Colonic mucosa (tissue), 4 donors: ENCODE measurements around the gene FAAP100. TPM values are rescaled to one million over a fixed set of nuclear protein-coding genes. Genes with fewer than 3 reads are reported as not detected.

Experiments used
- DNase-seq: peaks from one replicate; pipeline ENCODE4 v3.0.0-alpha.2; 2020
- H3K27ac ChIP-seq: fragments of 200-600 bp; one replicate; pipeline ENCODE4 v1.8.0; 2021
- H3K27me3 ChIP-seq: fragments of 200-600 bp; one replicate; pipeline ENCODE4 v1.8.0; 2021
- H3K36me3 ChIP-seq: fragments of 200-600 bp; one replicate; pipeline ENCODE4 v1.8.0; 2021
- H3K4me1 ChIP-seq: fragments of 200-600 bp; one replicate; pipeline ENCODE4 v1.8.0; 2021; ENCODE audit warnings: mild to moderate bottlenecking
- H3K4me3 ChIP-seq: fragments of 200-600 bp; one replicate; pipeline ENCODE4 v1.8.0; 2021
- H3K9ac ChIP-seq, 2 donors: one replicate each; pipeline ENCODE4 v1.7.0; 2013; ENCODE audit warnings: control low read depth in 2 of 2, low read depth in 2 of 2, low read length in 2 of 2
- H3K9me3 ChIP-seq: fragments of 200-600 bp; one replicate; pipeline ENCODE4 v1.8.0; 2021
- CTCF ChIP-seq: fragments of 200-600 bp; IDR thresholded peaks from one replicate; pipeline ENCODE4 v1.8.0; 2022; ENCODE audit warnings: antibody characterized with exemption, mild to moderate bottlenecking
- intact Hi-C: fragments of 100-400 bp; cut with DNase I; formaldehyde crosslinking; loops from one replicate; pipeline ENCODE4 v1.14.1; 2022
- total RNA-seq, 2 donors: library from RNA; stranded (reverse); fragmentation: NEBNext Ultra II Directional in 1 of 2; extraction: Animal tissue kit (Norgen Biotek cat#: 25700) in 1 of 2; gene quantifications; one replicate each; pipeline ENCODE4 v1.2.1, GENCODE V29; 2021
- donor health status: healthy.
- donor health status: DM: no; HTN: no; CAD: no.
- donor health status: DM: no; HTN: no; CAD: no.

Gene FAAP100
- total RNA-seq, 2 donors from 2014 or later: 16.5 to 34.3 TPM

- Histone ChIP-seq H3K36me3 (peaks cover 23% of the 10 kb centered on the region), H3K27ac (no peak overlapping the region)
Measured at GRCh38 chr17:81563861-81564586, 11.9 kb upstream of the FAAP100 start.

GRCh38 chr17:81561494-81561885 lies 9.3 kb upstream of the FAAP100 start:
- H3K4me3 ChIP-seq: no peak overlapping the region
- no peak overlapping the region for H3K27ac ChIP-seq
- intact Hi-C loops: no loop called here
- peaks cover 31% of the 10 kb centered on the region for H3K36me3 ChIP-seq
- DNase-seq: no peak
- TF ChIP-seq CTCF: no peak
- no peaks in the 10 kb centered on the region for H3K27me3 ChIP-seq
- no peaks in the 10 kb centered on the region for H3K9me3 ChIP-seq
- H3K4me1 ChIP-seq: peaks cover 3% of the 10 kb centered on the region
- H3K9ac ChIP-seq: no peak overlapping the region

More at GRCh38 chr17:81563861-81564586, 11.9 kb upstream of the FAAP100 start:
- Histone ChIP-seq H3K9me3 (no peaks in the 10 kb centered on the region), H3K27me3 (no peaks in the 10 kb centered on the region), H3K9ac (no peak overlapping the region), H3K4me3 (no peak overlapping the region), H3K4me1 (peaks cover 14% of the 10 kb centered on the region)
- DNase-seq: no peak
- intact Hi-C loops: no loop called here
- TF ChIP-seq CTCF: no peak

GRCh38 chr17:81558941-81559806 lies 7.0 kb upstream of the FAAP100 start:
- H3K9me3 ChIP-seq: no peaks in the 10 kb centered on the region
- intact Hi-C loops: loop anchor here (5.0 kb wide), 1 partner anchor 38 kb away; no protein-coding TSS in a partner anchor
- DNase-seq: no peak
- no peaks in the 10 kb centered on the region for H3K4me1 ChIP-seq
- no peak overlapping the region for H3K4me3 ChIP-seq
- H3K27me3 ChIP-seq: no peaks in the 10 kb centered on the region
- H3K36me3 ChIP-seq: peaks cover 15% of the 10 kb centered on the region
- no peak overlapping the region for H3K27ac ChIP-seq
- no peak for TF ChIP-seq CTCF
- no peak overlapping the region for H3K9ac ChIP-seq

- H3K36me3 ChIP-seq: peaks cover 10% of the 10 kb centered on the region
Measured at GRCh38 chr17:81558115-81558468, 5.9 kb upstream of the FAAP100 start.

More at GRCh38 chr17:81558115-81558468, 5.9 kb upstream of the FAAP100 start:
- Histone ChIP-seq H3K9ac (no peak overlapping the region), H3K27ac (no peak overlapping the region), H3K4me1 (peaks cover 10% of the 10 kb centered on the region), H3K4me3 (no peak overlapping the region), H3K9me3 (no peaks in the 10 kb centered on the region), H3K27me3 (no peaks in the 10 kb centered on the region)
- intact Hi-C loops: loop anchor here (5.0 kb wide), 1 partner anchor 39 kb away; no protein-coding TSS in a partner anchor
- no peak for DNase-seq
- no peak for TF ChIP-seq CTCF
